Fibroblast of skin of back (primary cell): ENCODE results near the gene ETV6. TPM values are rescaled to one million over a fixed set of nuclear protein-coding genes. Genes with fewer than 3 reads are reported as not detected.
A peak's percentile ranks its signal among the peaks of the same experiment; 100 is the strongest.
"Not testable (repeated sequence)": the region's sequence is repeated elsewhere in the genome, so short reads cannot be mapped to it uniquely, and the experiment has no call there.

ENCODE experiments used
- DNase-seq: peaks from one replicate; pipeline ENCODE4 v3.0.0-alpha.2; 2013
- polyA plus RNA-seq, 2 experiments: library from polyadenylated mRNA; unstranded; fragments of 120-200 nt; gene quantifications; one replicate each; pipeline ENCODE4 v1.2.1, GENCODE V29; 2013; ENCODE audit not compliant: insufficient read length in 2 of 2

ETV6 gene
- polyA plus RNA-seq (2013, experiment 1 of 2; ENCODE audit: insufficient read length) = 20.9 TPM
- 34.5 TPM for polyA plus RNA-seq (2013, experiment 2 of 2; ENCODE audit: insufficient read length)

DNA sequence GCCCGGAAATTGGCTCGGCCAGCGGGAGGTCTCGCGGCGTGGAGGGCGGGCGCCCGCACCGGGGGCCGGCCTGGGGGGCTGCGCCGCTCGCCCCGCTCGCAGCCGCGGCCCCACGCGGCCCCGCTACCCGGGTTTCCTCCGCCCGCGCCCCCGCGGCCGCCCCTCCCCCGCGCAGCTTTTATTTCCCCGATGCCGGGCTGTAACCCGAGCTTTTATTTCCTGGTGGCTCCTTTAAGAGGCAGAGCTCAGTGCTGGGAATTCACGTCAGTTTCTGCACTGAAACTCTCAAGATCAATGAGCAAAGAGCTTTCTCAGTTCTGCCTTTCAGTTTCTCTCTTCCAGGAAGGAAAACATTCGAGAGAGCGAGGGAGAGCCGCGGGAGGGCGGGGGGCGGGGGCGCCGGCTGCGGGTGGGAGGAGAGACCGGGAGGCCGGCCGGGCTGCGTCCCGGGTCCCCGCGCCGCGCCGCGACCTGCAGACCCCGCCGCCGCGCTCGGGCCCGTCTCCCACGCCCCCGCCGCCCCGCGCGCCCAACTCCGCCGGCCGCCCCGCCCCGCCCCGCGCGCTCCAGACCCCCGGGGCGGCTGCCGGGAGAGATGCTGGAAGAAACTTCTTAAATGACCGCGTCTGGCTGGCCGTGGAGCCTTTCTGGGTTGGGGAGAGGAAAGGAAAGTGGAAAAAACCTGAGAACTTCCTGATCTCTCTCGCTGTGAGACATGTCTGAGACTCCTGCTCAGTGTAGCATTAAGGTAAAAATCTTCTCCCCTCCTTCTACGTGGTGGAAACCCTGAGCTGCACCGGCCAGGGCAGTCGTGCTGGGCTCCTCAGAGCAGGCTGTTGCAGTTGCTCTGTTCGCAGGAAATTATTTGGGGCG is at the start of gene ETV6:
Gene ETV6, plus strand, starts transcription at position 262 of the 873 bp plus-strand sequence. Its CDS starts 454 bp downstream, at position 716.
- DNase-seq = peak; percentile 94

- no peak for DNase-seq
Observed at GRCh38 chr12:11600199-11600598, 49.3 kb upstream of the ETV6 start.

- no peak for DNase-seq
Observed at GRCh38 chr12:11601647-11602046, 47.8 kb upstream of the ETV6 start.

- peak; percentile 28 for DNase-seq
Observed at GRCh38 chr12:11607313-11608081, 42.0 kb upstream of the ETV6 start.

- no peak for DNase-seq
Observed at GRCh38 chr12:11609045-11609444, 40.4 kb upstream of the ETV6 start.

- no peak for DNase-seq
Observed at GRCh38 chr12:11615481-11615880, 34.0 kb upstream of the ETV6 start.

DNA sequence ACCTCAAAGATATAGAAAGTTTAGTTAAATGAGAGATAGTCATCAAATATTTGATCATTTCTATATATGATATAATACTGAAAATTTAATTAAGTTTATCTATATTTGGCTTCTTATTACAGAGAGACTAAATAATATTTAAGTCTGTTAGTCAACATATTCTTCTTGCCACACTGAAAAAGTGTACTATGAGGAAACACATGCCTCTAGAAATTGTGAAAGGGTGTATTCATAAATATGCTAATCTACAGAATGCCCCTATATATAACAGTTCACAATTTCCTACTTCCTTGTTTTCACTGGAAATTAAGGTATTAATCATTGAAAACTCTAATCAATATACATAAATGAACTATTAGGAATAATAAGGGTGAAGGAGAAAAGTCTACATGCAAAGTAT is 31.4 kb upstream of the ETV6 start:
- no peak for DNase-seq

- DNase-seq = peak; percentile 44
Observed at GRCh38 chr12:11621797-11622423, 27.6 kb upstream of the ETV6 start.

DNA sequence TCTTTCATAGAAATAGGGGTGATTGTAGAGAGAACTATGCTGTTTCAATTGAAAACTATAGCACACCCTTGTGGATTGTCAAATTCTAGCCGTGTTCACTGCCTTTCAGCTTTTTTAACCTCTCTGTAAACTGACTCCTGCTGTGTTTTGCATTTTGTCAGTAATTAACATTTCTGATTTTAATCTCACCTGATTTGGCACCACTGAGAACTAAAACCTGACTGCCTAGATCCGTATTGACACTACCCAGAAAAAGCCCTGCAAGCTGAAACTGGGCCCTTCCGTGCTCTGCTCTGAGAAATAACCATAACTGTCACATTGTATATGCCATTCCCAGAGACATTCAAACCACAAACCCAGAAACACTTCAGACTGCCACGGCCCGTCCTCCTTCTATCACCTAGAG is 26.6 kb upstream of the ETV6 start:
- no peak for DNase-seq

- peak; percentile 13 for DNase-seq
Observed at GRCh38 chr12:11623382-11623781, 26.1 kb upstream of the ETV6 start.

DNA sequence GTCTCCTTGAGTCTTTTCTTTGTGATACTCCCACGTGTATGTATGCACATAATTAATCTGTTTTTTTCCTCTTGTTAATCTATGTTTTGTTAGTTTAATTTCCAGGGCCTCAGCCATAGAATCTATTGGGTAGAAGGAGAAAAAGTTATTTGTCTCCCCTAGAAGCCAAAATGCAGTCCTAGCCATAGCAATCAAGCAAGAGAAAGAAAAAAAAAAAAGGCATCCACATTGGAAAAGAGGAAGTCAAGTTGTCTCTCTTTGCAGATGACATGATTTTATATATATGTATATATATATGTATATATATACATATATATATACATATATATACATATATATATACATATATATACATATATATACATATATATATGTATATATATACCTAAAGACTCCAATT is 25.4 kb upstream of the ETV6 start:
- no peak for DNase-seq

DNA sequence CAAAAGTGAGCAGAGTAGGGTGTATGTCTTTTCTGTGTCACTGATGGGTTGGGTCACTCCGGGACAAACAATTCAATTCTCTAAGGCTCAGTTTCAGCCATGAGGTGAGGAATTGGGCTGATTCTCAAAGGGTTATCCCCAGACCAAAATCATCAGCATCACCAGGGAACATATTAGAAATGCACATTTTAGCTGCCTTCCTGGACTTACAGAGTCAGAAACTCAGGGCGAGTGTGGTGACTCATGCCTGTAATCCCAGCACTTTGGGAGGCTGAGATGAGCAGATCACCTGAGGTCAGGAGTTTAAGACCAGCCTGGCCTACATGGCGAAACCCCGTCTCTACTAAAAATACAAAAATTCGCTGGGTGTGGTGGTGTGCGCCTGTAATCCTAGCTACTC is 21.8 kb upstream of the ETV6 start:
- not testable (repeated sequence) for DNase-seq

DNA sequence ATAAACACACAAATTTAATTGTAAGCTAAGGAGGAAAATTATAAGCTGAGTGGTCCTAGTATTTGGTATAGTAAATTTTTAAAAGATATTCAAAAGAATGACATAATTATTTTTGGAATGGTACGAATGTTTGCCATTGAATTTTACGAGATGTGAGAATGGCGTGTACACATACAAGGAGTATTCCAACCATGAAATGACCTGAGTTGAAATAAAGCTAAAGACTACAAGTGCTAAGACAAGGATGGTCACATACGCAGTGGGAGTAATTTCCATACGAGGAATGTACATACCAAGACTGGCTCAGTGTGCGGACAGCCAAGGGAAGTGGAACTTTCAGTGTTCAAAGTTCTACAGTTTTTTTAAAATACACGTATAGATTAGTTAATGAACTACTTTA is 21.1 kb upstream of the ETV6 start:
- DNase-seq = no peak

- no peak for DNase-seq
Observed at GRCh38 chr12:11630046-11630706, 19.3 kb upstream of the ETV6 start.

GRCh38 chr12:11631288-11631687 is 18.2 kb upstream of the ETV6 start:
- DNase-seq = no peak

DNA sequence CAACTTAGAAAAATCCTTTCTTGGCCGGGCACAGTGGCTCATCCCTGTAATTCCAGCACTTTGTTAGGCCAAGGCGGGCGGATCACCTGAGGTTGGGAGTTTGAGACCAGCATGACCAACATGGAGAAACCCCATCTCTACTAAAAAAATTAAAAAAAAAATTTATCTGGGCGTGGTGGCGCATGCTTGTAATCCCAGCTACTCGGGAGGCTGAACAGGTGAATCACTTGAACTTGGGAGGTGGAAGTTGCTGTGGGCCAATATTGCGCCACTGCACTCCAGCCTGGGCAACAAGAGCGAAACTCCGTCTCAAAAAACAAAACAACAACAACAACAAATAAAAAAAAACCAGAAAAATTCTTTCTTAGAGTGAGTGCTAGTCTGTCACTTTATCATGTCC is 17.6 kb upstream of the ETV6 start:
- not testable (repeated sequence) for DNase-seq

DNA sequence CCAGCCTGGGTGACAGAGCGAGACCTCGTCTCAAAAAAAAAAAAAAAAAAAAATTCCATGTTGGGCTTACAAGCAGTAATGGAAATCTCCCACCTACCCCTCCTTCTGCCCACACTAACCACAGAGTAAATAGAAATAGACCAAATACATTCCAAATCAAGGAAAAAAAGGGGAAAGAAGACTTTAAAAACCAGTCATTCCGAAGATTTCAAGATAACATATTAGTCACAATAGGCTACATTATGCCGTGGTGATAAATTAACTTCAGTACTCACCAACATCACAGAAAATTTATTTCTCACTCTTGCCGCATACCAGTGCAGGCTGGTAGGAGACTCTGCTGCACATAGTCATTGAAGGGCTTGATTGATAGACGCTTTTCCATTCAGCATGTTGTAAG is 15.5 kb upstream of the ETV6 start:
- DNase-seq = peak; percentile 58

- DNase-seq = no peak
Observed at GRCh38 chr12:11635341-11635740, 14.1 kb upstream of the ETV6 start.

DNA sequence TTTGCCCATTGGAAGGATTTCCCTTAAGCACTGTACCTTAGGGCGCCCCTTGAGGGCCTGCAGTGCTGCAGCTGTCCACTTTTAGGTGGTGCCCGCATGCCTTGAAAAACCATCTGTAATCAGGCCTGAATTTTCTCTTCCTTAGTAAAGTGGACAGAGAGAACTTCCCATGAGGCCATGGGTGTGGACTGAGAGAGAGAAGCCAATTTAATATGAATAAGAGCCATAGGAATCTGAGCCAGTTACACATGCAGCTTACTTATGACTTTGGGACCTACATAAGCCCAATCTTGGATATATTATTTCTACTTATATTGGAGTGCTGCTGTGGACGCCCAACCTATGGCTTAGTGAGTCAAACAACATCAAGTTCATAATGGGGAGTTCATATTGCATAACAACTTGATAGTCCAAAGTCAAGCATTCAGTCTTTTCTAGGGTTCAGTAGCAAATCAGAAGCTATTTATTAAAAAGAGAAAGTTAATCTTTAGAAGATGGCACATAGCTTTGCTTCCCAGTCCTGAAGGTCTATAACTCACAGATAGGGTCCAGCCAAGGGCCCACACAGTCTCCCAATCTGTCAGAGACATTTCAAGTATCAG is 11.1 kb upstream of the ETV6 start:
- peak; percentile 43 for DNase-seq

GRCh38 chr12:11639454-11639853 is 10.0 kb upstream of the ETV6 start:
- no peak for DNase-seq

- DNase-seq = no peak
Observed at GRCh38 chr12:11641522-11641921, 8.0 kb upstream of the ETV6 start.

GRCh38 chr12:11642785-11643184 is 6.7 kb upstream of the ETV6 start:
- DNase-seq = no peak
